ENCODE measurements around the gene RENBP. TPM values are rescaled to one million over a fixed set of nuclear protein-coding genes. Genes with fewer than 3 reads are reported as not detected.

Gene RENBP
- total RNA-seq (1 to 10 TPM; 2.9 to 4.4 (median 3.6) TPM), polyA plus RNA-seq (1 to 10 TPM in 2 of 3 donors, under 1 TPM in 1; 0.97 to 1.9 (median 1.4) TPM)
- long read RNA-seq, donor 1, partial matches to known transcripts, result 2 of 3 reads
- long read RNA-seq, donor 1, other reads (novel, unspliced or antisense), result 1 of 3 reads
- long read RNA-seq, donor 2, result 0 reads

- DNase-seq, result no peak
- intact Hi-C loops (cut with DNase I), result no loop called here
- Histone ChIP-seq H3K27ac (no peak within 1 kb of the TSS), H3K27me3 (ENCODE audit: insufficient read depth in 3 of 3, low read length in 2 of 3) (peaks cover 0 to 3% (median 0%) of the 10 kb centered on the region in 3 donors), H3K4me3 (peak within 1 kb of the TSS; percentile 45), H3K9me3 (no peaks in the 10 kb centered on the region), H3K36me3 (ENCODE audit: insufficient read depth in 1 of 2, low read depth in 1 of 2) (peaks cover 0 to 15% of the 10 kb centered on the region in 2 donors), H3K4me1 (no peaks in the 10 kb centered on the region)
- no peak for TF ChIP-seq CTCF (IDR thresholded peaks at IDR 0.05)
- 30 to 40% (median 32%) methylated on average over 17 to 30 of the region's 31 CpGs for WGBS, 3 donors
- peak in 2 of 4 donors; percentile 15 to 47 for ATAC-seq
These were observed at the start of gene RENBP for GRCh38 chrX:153944140-153944799. RENBP (minus strand) TSS chrX:153944643; CDS start chrX:153944610, 33 bp downstream.

GRCh38 chrX:153993978-153994377 is 49.5 kb upstream of the RENBP start:
- no peak overlapping the region for H3K27ac ChIP-seq
- H3K36me3 ChIP-seq (ENCODE audit: insufficient read depth in 1 of 2, low read depth in 1 of 2), result no peaks in the 10 kb centered on the region
- DNase-seq, result no peak
- intact Hi-C loops (cut with DNase I), result no loop called here
- H3K4me1 ChIP-seq, result no peaks in the 10 kb centered on the region
- ATAC-seq, result no peak
- H3K4me3 ChIP-seq, result no peak overlapping the region
- H3K27me3 ChIP-seq (ENCODE audit: insufficient read depth in 3 of 3, low read length in 2 of 3), result peaks cover 0 to 15% (median 0%) of the 10 kb centered on the region in 3 donors
- H3K9me3 ChIP-seq, result no peaks in the 10 kb centered on the region
- 83 to 91% (median 88%) methylated on average over 7 to 10 of the region's 10 CpGs for WGBS, 3 donors
- TF ChIP-seq CTCF (IDR thresholded peaks at IDR 0.05), result no peak

GRCh38 chrX:153993079-153993478 is 48.6 kb upstream of the RENBP start:
- peaks cover 0 to 10% (median 0%) of the 10 kb centered on the region in 3 donors for H3K27me3 ChIP-seq (ENCODE audit: insufficient read depth in 3 of 3, low read length in 2 of 3)
- H3K36me3 ChIP-seq (ENCODE audit: insufficient read depth in 1 of 2, low read depth in 1 of 2), result no peaks in the 10 kb centered on the region
- ATAC-seq (no peak), DNase-seq (no peak)
- H3K9me3 ChIP-seq, result no peaks in the 10 kb centered on the region
- intact Hi-C loops (cut with DNase I), result no loop called here
- no peaks in the 10 kb centered on the region for H3K4me1 ChIP-seq
- 84 to 91% (median 86%) methylated on average over 12 of the region's 12 CpGs for WGBS, 3 donors
- H3K27ac ChIP-seq, result no peak overlapping the region
- no peak overlapping the region for H3K4me3 ChIP-seq
- no peak for TF ChIP-seq CTCF (IDR thresholded peaks at IDR 0.05)

- DNase-seq (no peak), ATAC-seq (no peak)
- no peak for TF ChIP-seq CTCF (IDR thresholded peaks at IDR 0.05)
- Histone ChIP-seq H3K4me1 (no peaks in the 10 kb centered on the region), H3K27ac (no peak overlapping the region), H3K27me3 (ENCODE audit: insufficient read depth in 3 of 3, low read length in 2 of 3) (peaks cover 0 to 4% (median 0%) of the 10 kb centered on the region in 3 donors), H3K4me3 (no peak overlapping the region), H3K36me3 (ENCODE audit: insufficient read depth in 1 of 2, low read depth in 1 of 2) (no peaks in the 10 kb centered on the region), H3K9me3 (no peaks in the 10 kb centered on the region)
- intact Hi-C loops (cut with DNase I), result no loop called here
- 90 to 94% (median 93%) methylated on average over 8 of the region's 8 CpGs for WGBS, 3 donors
These were observed 47.7 kb upstream of the RENBP start for GRCh38 chrX:153992180-153992579.

All from psoas muscle (tissue), 8 donors.